OCI-LY1 (cell line): ENCODE data around the gene PIM1.

Experiments used
- EZH2 ChIP-seq: fragments of 200-600 bp; sonication (generic), shearing (Covaris generic); IDR thresholded peaks from 2 replicates; pipeline ENCODE4 v1.8.0; 2017; ENCODE audit warnings: borderline replicate concordance, mixed run types, mild to moderate bottlenecking, antibody characterized with exemption, low read length, moderate library complexity, mixed read lengths
- TF ChIP-seq, protein P1 (sequence below): fragments of 200-600 bp; sonication (generic), shearing (Covaris generic); IDR thresholded peaks from 2 replicates; pipeline ENCODE4 v1.5.1; 2017; ENCODE audit warnings: mild to moderate bottlenecking, antibody characterized with exemption, low read length, moderate library complexity, mixed read lengths

DNA sequence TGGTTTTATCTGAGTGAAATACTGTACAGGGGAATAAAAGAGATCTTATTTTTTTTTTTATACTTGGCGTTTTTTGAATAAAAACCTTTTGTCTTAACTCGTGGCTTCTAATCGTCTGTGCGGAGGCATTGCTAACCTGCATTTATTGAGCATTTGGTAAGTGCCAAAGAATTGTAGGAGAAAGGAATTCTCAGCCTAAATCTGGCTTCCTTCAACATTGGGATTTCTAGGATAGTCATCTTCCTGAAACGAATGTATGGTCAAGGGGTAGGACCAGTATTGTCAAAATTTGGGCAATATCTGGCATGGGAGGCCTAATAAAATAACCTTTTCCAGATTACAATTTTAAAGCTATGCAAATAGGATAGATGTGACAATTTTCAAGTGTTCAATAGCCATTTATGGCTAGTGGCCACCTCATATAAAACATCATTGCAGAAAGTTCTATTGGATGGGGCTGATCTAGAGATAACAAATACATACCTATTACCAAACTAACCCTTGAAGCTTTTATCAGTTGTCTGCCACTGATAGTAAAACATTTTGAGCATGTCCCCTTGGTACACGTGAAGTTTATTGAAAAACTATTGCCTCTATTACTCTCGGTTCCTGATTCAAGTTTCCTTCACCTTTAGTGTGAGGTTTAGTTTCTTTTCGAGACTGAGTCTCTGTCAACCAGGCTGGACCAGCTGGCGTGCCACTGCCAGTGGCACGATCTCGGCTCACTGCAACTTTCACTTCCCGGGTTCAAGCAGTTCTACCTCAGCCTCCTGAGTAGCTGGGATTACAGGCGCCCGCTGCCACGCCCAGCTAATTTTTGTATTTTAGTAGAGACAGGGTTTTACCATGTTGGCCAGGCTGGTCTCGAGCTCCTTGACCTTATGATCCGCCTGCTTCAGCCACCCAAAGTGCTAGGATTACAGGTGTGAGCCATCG is 5.6 kb downstream of the PIM1 start:
- TF ChIP-seq, protein P1, sequence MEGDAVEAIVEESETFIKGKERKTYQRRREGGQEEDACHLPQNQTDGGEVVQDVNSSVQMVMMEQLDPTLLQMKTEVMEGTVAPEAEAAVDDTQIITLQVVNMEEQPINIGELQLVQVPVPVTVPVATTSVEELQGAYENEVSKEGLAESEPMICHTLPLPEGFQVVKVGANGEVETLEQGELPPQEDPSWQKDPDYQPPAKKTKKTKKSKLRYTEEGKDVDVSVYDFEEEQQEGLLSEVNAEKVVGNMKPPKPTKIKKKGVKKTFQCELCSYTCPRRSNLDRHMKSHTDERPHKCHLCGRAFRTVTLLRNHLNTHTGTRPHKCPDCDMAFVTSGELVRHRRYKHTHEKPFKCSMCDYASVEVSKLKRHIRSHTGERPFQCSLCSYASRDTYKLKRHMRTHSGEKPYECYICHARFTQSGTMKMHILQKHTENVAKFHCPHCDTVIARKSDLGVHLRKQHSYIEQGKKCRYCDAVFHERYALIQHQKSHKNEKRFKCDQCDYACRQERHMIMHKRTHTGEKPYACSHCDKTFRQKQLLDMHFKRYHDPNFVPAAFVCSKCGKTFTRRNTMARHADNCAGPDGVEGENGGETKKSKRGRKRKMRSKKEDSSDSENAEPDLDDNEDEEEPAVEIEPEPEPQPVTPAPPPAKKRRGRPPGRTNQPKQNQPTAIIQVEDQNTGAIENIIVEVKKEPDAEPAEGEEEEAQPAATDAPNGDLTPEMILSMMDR: no peak
- TF ChIP-seq EZH2: no peak
